ENCODE results near the gene CGRRF1. TPM values are rescaled to one million over a fixed set of nuclear protein-coding genes. Genes with fewer than 3 reads are reported as not detected.

Gene CGRRF1
- total and polyA plus RNA-seq, 2 of the 13 experiments (the other 11 are each of a cell fraction or from before 2014, with no cell fraction given) = 16.8 to 18.2 TPM

GRCh38 chr14:54488646-54489317 is 20.9 kb upstream of the CGRRF1 start, which contains the start of gene GMFB (continued):
- TF ChIP-seq KMT2B (CRISPR knock-in tag; IDR thresholded peaks at IDR 0.05) (peak; percentile 67; the same call in 1 of the 2 replicates), ZNF639 (CRISPR knock-in tag; conservative IDR thresholded peaks at IDR 0.05) (0 out of 2 replicates have a peak, but pooled peaks have one; percentile 30), SUZ12 (IDR thresholded peaks at IDR 0.05; ENCODE audit: low read depth, low read length) (no peak), PRPF4 (IDR thresholded peaks at IDR 0.05; ENCODE audit: low read depth, low read length, poor library complexity, severe bottlenecking) (no peak), ZFY (CRISPR knock-in tag; IDR thresholded peaks at IDR 0.05) (peak; percentile 84), ZFP41 (CRISPR knock-in tag; IDR thresholded peaks at IDR 0.05; ENCODE audit: borderline replicate concordance) (no peak), SALL2 (CRISPR knock-in tag; IDR thresholded peaks at IDR 0.05) (peak; percentile 79; the same call in 1 of the 2 replicates), LCORL (IDR thresholded peaks at IDR 0.05) (no peak), LCORL (CRISPR knock-in tag; IDR thresholded peaks at IDR 0.05) (peak; percentile 62; the same call in 1 of the 2 replicates), TFDP1 (CRISPR knock-in tag; IDR thresholded peaks at IDR 0.05; ENCODE audit: borderline replicate concordance) (no peak; the same call in 1 of the 2 replicates), ZBTB39 (CRISPR knock-in tag; IDR thresholded peaks at IDR 0.05) (no peak), TSC22D2 (CRISPR knock-in tag; IDR thresholded peaks at IDR 0.05; ENCODE audit: borderline replicate concordance) (no peak), ZMAT5 (CRISPR knock-in tag; IDR thresholded peaks at IDR 0.05; ENCODE audit: borderline replicate concordance, low read depth) (no peak), FOXO1 (CRISPR knock-in tag; IDR thresholded peaks at IDR 0.05) (no peak), TFE3 (CRISPR knock-in tag; IDR thresholded peaks at IDR 0.05) (peak; percentile 79), MATR3 (CRISPR knock-in tag; IDR thresholded peaks at IDR 0.05) (no peak), REXO4 (CRISPR knock-in tag; IDR thresholded peaks at IDR 0.05; ENCODE audit: borderline replicate concordance) (no peak), SOX6 (IDR thresholded peaks at IDR 0.05) (no peak), SOX6 (CRISPR knock-in tag; IDR thresholded peaks at IDR 0.05) (peak; percentile 81), ZFP82 (CRISPR knock-in tag; IDR thresholded peaks at IDR 0.05; ENCODE audit: borderline replicate concordance) (peak; percentile 56; the same call in 1 of the 2 replicates), TARDBP (CRISPR knock-in tag; IDR thresholded peaks at IDR 0.05) (peak; percentile 80; the same call in 1 of the 2 replicates), ATAD3A (CRISPR knock-in tag; IDR thresholded peaks at IDR 0.05) (no peak), IRF1 (CRISPR knock-in tag; IDR thresholded peaks at IDR 0.05; ENCODE audit: low read depth) (no peak), IRF2 (CRISPR knock-in tag; IDR thresholded peaks at IDR 0.05) (peak; percentile 69)

Measured in HepG2 (cell line).